ENCODE data around the gene IFNL1. TPM values are rescaled to one million over a fixed set of nuclear protein-coding genes. Genes with fewer than 3 reads are reported as not detected.
A peak's percentile ranks its signal among the peaks of the same experiment; 100 is the strongest.
"Not testable (repeated sequence)": the region's sequence is repeated elsewhere in the genome, so short reads cannot be mapped to it uniquely, and the experiment has no call there.

The IFNL1 gene
- total and polyA plus RNA-seq, 4 experiments from 2014 or later, result 1.6 TPM; not detected in 3

DNA sequence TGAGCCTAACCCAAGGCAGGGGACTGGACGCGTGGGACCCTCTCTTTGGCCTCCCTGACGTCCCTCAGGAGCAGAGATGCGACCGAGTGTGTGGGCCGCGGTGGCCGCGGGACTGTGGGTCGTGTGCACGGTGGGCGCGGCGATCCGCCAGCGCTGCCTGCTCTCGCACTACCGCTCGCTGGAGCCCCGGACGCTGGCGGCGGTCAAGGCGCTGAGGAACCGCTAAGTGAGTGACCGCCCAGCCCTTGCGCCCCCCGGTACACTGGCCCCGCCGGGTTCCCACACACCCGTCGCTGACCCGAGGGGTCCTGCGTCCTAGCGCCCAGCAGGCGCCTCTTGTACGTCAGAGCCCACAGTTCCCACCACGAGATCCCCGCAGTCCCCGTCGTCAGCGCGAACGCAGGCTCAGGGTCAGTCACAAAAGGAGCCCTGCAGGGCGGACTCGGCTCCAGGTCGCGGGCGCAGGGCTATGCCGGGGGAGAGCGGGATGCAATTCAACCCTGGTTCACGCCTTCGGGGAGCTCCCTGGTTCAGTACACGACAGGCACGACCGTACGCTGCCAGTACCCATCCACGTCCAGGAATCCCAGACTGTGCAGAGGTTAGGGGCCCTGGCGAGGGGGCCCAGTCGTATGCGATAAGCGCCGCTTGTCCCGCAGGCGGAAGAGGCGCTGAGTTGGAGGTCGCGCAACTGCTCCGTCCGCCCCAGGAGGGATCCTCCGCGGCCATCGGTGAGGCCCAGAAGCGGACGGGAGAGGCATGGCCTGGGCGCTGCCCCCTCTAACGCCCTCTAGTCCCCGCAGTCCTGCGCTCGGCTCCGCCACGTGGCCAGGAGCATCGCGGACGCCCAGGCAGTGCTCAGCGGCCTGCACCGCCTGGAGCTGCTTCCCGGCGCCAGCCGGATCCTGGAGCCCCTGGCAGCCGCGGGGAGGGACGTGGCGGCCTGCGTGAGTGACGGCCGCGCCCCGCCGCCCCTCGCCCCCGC, 31.6 kb upstream of the IFNL1 start:
- H3K4me3 Mint-ChIP-seq, result peak overlapping the region in 1 of 8 donors; percentile 13
- H3K9me3 Mint-ChIP-seq, result no peaks in the 10 kb centered on the region
- Histone ChIP-seq H3K27me3 (ENCODE audit: insufficient read depth, low read length) (peaks cover 18% of the 10 kb centered on the region), H3K4me1 (ENCODE audit: insufficient read depth, low read length) (no peaks in the 10 kb centered on the region), H3K27ac (ENCODE audit: low read depth, low read length) (no peak overlapping the region), H3K9me3 (ENCODE audit: control insufficient read depth in 1 of 2, low read length in 2 of 2) (no peaks in the 10 kb centered on the region), H3K4me3 (ENCODE audit: low read length in 2 of 2) (no peak overlapping the region), H3K36me3 (ENCODE audit: insufficient read depth, low read length) (no peaks in the 10 kb centered on the region)
- H3K27me3 Mint-ChIP-seq, result peaks cover 21 to 24% of the 10 kb centered on the region in 2 donors
- no peaks in the 10 kb centered on the region for H3K36me3 Mint-ChIP-seq
- ChIA-PET CTCF (ENCODE audit: partially characterized antibody) (no interaction called here), POLR2A (ENCODE audit: partially characterized antibody) (no interaction called here)
- no peak overlapping the region for H3K27ac Mint-ChIP-seq
- no peak for DNase-seq
- intact Hi-C loops (cut with micrococcal nuclease), result no loop called here
- peaks cover 3 to 8% (median 5%) of the 10 kb centered on the region in 4 donors for H3K4me1 Mint-ChIP-seq

- ChIA-PET POLR2A (ENCODE audit: partially characterized antibody) (no interaction called here), CTCF (ENCODE audit: partially characterized antibody) (no interaction called here)
- Histone ChIP-seq H3K9me3 (ENCODE audit: control insufficient read depth in 1 of 2, low read length in 2 of 2) (no peaks in the 10 kb centered on the region), H3K36me3 (ENCODE audit: insufficient read depth, low read length) (no peaks in the 10 kb centered on the region), H3K4me1 (ENCODE audit: insufficient read depth, low read length) (no peaks in the 10 kb centered on the region), H3K27ac (ENCODE audit: low read depth, low read length) (no peak overlapping the region), H3K27me3 (ENCODE audit: insufficient read depth, low read length) (peaks cover 18% of the 10 kb centered on the region), H3K4me3 (ENCODE audit: low read length in 2 of 2) (no peak overlapping the region)
- H3K4me1 Mint-ChIP-seq, result peaks cover 3 to 8% (median 5%) of the 10 kb centered on the region in 4 donors
- H3K9me3 Mint-ChIP-seq, result no peaks in the 10 kb centered on the region
- H3K36me3 Mint-ChIP-seq, result no peaks in the 10 kb centered on the region
- H3K27ac Mint-ChIP-seq, result no peak overlapping the region
- H3K27me3 Mint-ChIP-seq, result peaks cover 22 to 23% of the 10 kb centered on the region in 2 donors
- intact Hi-C loops (cut with micrococcal nuclease), result no loop called here
- peak overlapping the region in 1 of 8 donors; percentile 46 for H3K4me3 Mint-ChIP-seq
- DNase-seq, result no peak
Observed at GRCh38 chr19:39265321-39265916, 30.8 kb upstream of the IFNL1 start.

DNA sequence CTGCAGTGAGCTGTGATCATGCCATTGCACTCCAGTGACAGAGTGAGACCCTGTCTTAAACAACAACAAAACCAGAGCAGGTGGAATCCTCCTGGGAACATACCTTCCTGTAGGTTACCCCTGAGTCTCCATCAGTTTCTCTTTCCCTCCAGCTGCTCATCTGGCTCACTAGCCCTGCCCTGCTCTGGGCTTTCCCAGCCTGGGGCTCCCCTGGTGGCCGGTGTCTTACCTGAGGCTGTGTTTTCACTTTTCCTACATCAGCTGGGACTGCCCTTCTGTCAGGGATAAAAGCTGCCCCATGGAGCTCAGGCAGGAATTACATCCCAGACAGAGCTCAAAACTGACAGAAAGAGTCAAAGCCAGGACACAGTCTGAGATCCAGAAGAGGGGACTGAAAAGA, 28.1 kb upstream of the IFNL1 start, which contains the start of gene IFNL2:
Gene IFNL2, plus strand, starts transcription at position 312 of the 400 bp plus-strand sequence. CDS start 173 bp downstream, outside the sequence.
- CTCF ChIA-PET (ENCODE audit: partially characterized antibody); H3K4me3 Mint-ChIP-seq; H3K4me1 Mint-ChIP-seq; POLR2A ChIA-PET (ENCODE audit: partially characterized antibody); H3K36me3 Mint-ChIP-seq; H3K9me3 Mint-ChIP-seq; H3K27me3 ChIP-seq (ENCODE audit: insufficient read depth, low read length); H3K36me3 ChIP-seq (ENCODE audit: insufficient read depth, low read length); H3K27ac ChIP-seq (ENCODE audit: low read depth, low read length); intact Hi-C loops (cut with micrococcal nuclease); H3K4me1 ChIP-seq (ENCODE audit: insufficient read depth, low read length); H3K9me3 ChIP-seq (ENCODE audit: control insufficient read depth in 1 of 2, low read length in 2 of 2); DNase-seq; H3K4me3 ChIP-seq (ENCODE audit: low read length in 2 of 2): not testable (repeated sequence)
- H3K27me3 Mint-ChIP-seq, result peaks cover 15 to 16% of the 10 kb centered on the region in 2 donors
- H3K27ac Mint-ChIP-seq, result peak within 1 kb of the TSS in 1 of 7 donors; percentile 61

DNA sequence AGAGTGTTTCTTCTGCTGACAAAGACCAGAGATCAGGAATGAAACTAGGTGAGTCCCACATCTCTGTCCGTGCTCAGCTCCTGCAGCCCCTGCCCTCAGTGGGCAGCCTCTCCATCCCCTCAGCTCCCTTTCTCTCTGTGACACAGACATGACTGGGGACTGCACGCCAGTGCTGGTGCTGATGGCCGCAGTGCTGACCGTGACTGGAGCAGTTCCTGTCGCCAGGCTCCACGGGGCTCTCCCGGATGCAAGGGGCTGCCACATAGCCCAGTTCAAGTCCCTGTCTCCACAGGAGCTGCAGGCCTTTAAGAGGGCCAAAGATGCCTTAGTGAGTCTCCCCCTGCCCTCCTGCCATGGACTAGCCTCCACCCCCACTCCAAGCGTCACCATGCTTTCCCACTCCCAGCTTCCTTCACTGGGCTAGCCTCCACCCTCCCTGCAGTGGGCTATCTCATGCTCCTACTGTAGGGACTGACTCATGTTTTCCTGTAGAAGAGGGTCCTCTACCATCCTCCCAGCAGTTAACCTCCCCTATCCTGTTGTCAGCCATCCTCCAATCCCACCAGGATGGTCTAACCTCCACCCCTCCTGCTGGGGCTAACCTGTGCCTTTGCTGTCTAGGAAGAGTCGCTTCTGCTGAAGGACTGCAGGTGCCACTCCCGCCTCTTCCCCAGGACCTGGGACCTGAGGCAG, 27.5 kb upstream of the IFNL1 start:
- DNase-seq; H3K27me3 ChIP-seq (ENCODE audit: insufficient read depth, low read length); intact Hi-C loops (cut with micrococcal nuclease); POLR2A ChIA-PET (ENCODE audit: partially characterized antibody); H3K4me1 ChIP-seq (ENCODE audit: insufficient read depth, low read length); H3K9me3 Mint-ChIP-seq; H3K36me3 ChIP-seq (ENCODE audit: insufficient read depth, low read length); H3K27ac ChIP-seq (ENCODE audit: low read depth, low read length); H3K4me3 ChIP-seq (ENCODE audit: low read length in 2 of 2); H3K36me3 Mint-ChIP-seq; H3K4me1 Mint-ChIP-seq; CTCF ChIA-PET (ENCODE audit: partially characterized antibody); H3K4me3 Mint-ChIP-seq; H3K9me3 ChIP-seq (ENCODE audit: control insufficient read depth in 1 of 2, low read length in 2 of 2): not testable (repeated sequence)
- Mint-ChIP-seq H3K27ac (peak overlapping the region in 1 of 7 donors; percentile 61), H3K27me3 (peaks cover 11 to 12% of the 10 kb centered on the region in 2 donors)

- DNase-seq; intact Hi-C loops (cut with micrococcal nuclease); H3K27me3 ChIP-seq (ENCODE audit: insufficient read depth, low read length); H3K9me3 ChIP-seq (ENCODE audit: control insufficient read depth in 1 of 2, low read length in 2 of 2); H3K36me3 Mint-ChIP-seq; CTCF ChIA-PET (ENCODE audit: partially characterized antibody); H3K36me3 ChIP-seq (ENCODE audit: insufficient read depth, low read length); H3K27me3 Mint-ChIP-seq; POLR2A ChIA-PET (ENCODE audit: partially characterized antibody); H3K27ac Mint-ChIP-seq; H3K4me3 ChIP-seq (ENCODE audit: low read length in 2 of 2); H3K27ac ChIP-seq (ENCODE audit: low read depth, low read length); H3K4me1 Mint-ChIP-seq; H3K4me1 ChIP-seq (ENCODE audit: insufficient read depth, low read length); H3K9me3 Mint-ChIP-seq; H3K4me3 Mint-ChIP-seq: not testable (repeated sequence)
Observed at GRCh38 chr19:39269369-39269768, 26.8 kb upstream of the IFNL1 start.

GRCh38 chr19:39270036-39270871, 26.0 kb upstream of the IFNL1 start:
- Mint-ChIP-seq H3K4me3 (no peak overlapping the region), H3K27ac (no peak overlapping the region), H3K4me1 (no peaks in the 10 kb centered on the region), H3K9me3 (no peaks in the 10 kb centered on the region), H3K27me3 (peaks cover 8% of the 10 kb centered on the region in 2 donors), H3K36me3 (no peaks in the 10 kb centered on the region)
- Histone ChIP-seq H3K4me1 (ENCODE audit: insufficient read depth, low read length) (no peaks in the 10 kb centered on the region), H3K4me3 (ENCODE audit: low read length in 2 of 2) (no peak overlapping the region), H3K27ac (ENCODE audit: low read depth, low read length) (no peak overlapping the region), H3K36me3 (ENCODE audit: insufficient read depth, low read length) (no peaks in the 10 kb centered on the region), H3K9me3 (ENCODE audit: control insufficient read depth in 1 of 2, low read length in 2 of 2) (no peaks in the 10 kb centered on the region), H3K27me3 (ENCODE audit: insufficient read depth, low read length) (no peaks in the 10 kb centered on the region)
- intact Hi-C loops (cut with micrococcal nuclease), result no loop called here
- CTCF ChIA-PET (ENCODE audit: partially characterized antibody), result no interaction called here
- POLR2A ChIA-PET (ENCODE audit: partially characterized antibody), result no interaction called here
- no peak for DNase-seq

All from CD4-positive, alpha-beta memory T cell (primary cell).